Sigmoid colon (tissue), 4 donors: ENCODE measurements around the gene CSTPP1.

Source experiments
- EP300 ChIP-seq, 4 donors: sonication (generic); formaldehyde crosslinking; IDR thresholded peaks; one replicate each; pipeline ENCODE4 v1.6.1; 2017; ENCODE audit warnings: antibody characterized with exemption in 4 of 4
- POLR2A ChIP-seq, 2 donors: fragments of 450-650 bp; IDR thresholded peaks; one replicate each; pipeline ENCODE4 v1.6.1; 2016; ENCODE audit warnings: antibody characterized with exemption in 2 of 2, mild to moderate bottlenecking in 2 of 2, moderate library complexity in 2 of 2
- POLR2AphosphoS5 ChIP-seq, 4 donors: sonication (generic); formaldehyde crosslinking; IDR thresholded peaks; one replicate each; pipeline ENCODE4 v1.6.1; 2017; ENCODE audit warnings: antibody characterized with exemption in 4 of 4
- TF ChIP-seq, protein P1 (sequence below), 4 experiments: fragments of 450-650 bp in 3 of 4; fragments of 200-600 bp in 1 of 4; IDR thresholded peaks; one replicate each; pipeline ENCODE4 v1.5.1; 2016 to 2019; ENCODE audit warnings: antibody characterized with exemption in 4 of 4, mild to moderate bottlenecking in 3 of 4, moderate library complexity in 2 of 4

DNA sequence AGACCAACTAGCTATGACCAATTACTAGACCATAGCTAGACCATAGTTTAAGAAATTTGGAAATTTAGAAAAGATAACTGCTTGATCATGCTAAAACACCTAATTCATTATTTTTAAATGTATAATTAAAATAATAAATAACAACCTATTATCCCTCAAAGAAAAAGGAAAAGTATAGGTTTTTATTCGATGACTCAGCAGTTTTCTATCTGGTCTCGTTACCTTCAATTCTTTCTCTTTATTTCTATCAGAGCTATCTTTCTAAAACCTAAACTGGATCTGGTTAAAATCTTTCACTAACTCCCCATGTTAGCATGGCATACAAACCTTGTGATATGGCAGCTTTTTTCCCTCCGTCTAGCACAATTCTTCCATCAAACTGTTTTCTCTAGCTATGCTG is 27.3 kb downstream of the CSTPP1 start:
- TF ChIP-seq POLR2AphosphoS5 (IDR thresholded peaks at IDR 0.05) = no peak
- TF ChIP-seq, protein P1, sequence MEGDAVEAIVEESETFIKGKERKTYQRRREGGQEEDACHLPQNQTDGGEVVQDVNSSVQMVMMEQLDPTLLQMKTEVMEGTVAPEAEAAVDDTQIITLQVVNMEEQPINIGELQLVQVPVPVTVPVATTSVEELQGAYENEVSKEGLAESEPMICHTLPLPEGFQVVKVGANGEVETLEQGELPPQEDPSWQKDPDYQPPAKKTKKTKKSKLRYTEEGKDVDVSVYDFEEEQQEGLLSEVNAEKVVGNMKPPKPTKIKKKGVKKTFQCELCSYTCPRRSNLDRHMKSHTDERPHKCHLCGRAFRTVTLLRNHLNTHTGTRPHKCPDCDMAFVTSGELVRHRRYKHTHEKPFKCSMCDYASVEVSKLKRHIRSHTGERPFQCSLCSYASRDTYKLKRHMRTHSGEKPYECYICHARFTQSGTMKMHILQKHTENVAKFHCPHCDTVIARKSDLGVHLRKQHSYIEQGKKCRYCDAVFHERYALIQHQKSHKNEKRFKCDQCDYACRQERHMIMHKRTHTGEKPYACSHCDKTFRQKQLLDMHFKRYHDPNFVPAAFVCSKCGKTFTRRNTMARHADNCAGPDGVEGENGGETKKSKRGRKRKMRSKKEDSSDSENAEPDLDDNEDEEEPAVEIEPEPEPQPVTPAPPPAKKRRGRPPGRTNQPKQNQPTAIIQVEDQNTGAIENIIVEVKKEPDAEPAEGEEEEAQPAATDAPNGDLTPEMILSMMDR (IDR thresholded peaks at IDR 0.05) = no peak
- no peak for TF ChIP-seq EP300 (IDR thresholded peaks at IDR 0.05)
- no peak for TF ChIP-seq POLR2A (IDR thresholded peaks at IDR 0.05)
